Activated naive CD8-positive, alpha-beta T cell treated with anti-CD3 and anti-CD28 coated beads, Interleukin-2, amount 50 U/mL, for 16 hours (primary cell): ENCODE data around the gene BRWD1.

Experiments
- DNase-seq: peaks from one replicate; pipeline ENCODE4 v3.0.0-alpha.2; 2020; ENCODE audit warnings: low read depth, low spot score

Gene BRWD1

GRCh38 chr21:39134288-39134810 lies 179.1 kb downstream of the BRWD1 start:
- DNase-seq, result no peak
